HuH-7 (cell line): ENCODE measurements around the gene CLEC1A.

Experiments used
- DNase-seq: peaks from one replicate; pipeline ENCODE4 v3.0.0; 2011; ENCODE audit warnings: low spot score

The CLEC1A gene

DNA sequence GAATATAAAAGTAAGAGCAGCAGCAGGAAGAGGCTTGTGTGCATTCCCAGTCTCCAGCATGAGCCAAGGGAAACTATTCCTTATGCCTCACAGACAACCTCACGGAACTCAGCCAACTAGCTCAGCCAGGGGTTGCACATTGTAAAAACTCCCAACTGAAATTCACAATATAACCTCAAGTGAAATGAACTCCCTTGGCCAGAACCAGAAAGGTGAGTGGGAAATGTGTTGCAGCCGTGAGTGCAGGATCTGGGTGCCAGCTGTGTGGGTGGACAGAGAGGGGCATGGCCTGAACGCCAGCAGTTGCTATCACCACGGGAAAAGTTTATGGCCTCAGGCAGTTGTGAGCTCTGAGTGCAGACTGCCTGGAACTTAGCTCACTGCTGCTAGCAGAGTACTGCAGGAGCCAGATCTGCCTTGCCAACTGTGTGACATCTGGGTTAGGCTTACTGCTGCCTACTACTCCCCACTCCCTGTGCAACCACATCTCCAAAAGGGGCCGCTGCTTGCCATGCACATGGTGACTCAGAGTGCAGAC lies 2.3 kb upstream of the CLEC1A start:
- no peak for DNase-seq

DNA sequence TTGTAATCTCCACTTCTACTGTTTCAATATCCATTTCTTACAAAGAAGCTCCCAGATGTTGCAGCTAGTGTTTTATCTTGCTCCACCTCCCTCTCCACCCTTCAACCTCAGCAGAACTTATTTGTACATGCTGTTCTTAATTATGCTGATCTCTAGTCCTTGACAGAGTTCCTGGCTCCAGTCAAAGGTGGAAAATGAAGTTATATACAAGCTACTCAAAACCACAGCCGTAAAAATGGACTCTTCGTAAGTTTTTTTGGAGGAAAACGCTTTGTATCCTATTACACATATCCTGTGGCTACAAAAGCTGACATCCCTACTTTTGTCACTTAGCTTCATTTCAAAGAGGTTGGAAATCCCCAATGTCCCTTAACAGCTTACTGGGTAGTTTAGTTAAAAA lies 1.3 kb downstream of the CLEC1A start:
- no peak for DNase-seq

DNA sequence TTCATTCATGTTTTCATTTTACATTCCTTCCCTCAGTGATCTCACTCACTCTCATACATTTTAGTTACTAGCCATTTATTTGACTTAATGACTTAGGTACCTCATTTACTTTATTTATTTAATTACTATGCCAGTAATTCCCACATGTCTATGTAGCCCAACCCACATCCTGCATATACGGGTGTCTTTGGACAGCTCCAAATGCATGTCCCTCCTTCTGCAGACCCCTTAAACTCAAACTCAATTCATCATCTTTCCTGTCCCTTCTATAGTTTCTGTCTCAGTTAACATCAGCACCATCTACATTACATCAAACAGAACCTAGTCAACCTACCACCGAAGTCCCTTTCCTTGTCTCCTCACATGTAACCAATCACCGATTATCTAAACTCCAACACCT lies 2.8 kb downstream of the CLEC1A start:
- DNase-seq = no peak

DNA sequence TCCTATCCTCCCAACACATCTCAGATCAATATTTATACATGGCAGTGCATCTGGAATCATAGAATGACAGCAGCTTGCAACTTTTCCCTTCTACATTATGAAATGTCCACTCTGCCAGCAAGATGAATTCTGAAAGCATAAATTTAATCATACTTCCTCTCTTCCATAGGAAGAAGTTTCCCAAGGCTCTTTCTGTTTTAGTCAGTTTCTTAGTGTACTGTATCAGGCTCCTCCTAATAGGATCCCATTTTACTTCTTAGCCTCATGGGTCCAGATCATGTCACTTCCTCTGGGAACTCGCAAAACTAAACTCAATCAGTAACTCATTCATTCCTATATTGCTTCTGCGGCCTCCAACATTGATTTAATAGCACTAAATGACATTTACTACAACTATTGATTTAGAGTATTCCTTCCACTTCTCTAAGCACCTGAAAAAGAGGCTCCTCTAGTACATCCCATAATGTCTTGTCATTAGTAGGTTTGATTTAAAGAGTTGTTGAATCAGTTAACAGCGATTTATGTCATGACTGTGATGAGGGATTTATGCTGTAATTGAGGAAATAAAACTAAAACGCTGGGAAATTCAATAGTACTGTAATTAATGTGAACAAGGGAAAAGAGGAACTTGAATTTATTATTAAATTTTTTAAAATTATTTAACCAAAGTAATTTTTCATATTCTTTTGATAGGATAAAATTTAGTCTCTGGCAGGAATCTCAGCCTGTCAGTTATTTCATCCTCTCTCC lies 4.0 kb downstream of the CLEC1A start:
- DNase-seq = no peak

DNA sequence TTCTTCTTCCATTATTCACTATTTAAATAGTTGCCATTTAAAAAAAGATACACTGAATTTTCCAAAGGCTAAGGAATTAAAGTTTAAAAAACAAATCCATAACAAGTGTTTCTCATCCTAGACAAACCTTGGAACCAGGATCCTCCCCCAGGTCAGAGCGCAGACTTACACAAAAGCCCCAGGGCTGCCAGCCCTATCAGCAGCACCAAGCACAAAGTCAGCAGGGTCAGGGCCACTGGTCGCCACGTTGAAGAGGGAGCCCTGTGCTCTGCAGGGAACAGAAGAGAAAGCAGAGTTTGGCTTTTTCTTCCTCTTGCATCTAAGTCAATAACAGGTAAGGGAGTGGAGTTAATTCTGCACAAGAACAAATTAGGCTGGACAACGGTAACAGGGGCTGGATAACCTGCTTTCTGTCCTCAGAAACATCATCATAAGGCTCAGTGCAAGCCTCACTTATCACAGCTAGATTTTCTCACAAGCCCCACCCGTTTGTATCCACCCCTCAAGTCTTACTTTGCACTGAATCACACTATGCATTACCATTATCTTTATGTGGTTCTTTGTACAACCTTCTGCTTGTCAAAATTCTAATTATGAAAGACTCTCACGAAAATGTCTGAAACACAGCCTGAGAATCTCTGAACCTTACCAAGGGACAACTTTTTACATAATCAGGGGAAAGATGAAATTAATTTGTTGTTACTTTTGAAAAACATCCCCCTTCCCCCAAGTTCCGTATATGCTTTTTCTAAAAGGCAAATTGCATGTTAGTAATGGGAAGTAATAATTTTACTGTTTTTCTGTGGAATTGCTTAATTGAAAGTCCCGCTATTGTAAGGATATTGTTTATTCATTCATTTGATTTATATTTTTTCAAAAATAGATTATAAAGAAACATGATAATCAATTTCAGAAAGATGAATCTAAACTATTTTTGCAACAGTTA lies 9.6 kb downstream of the CLEC1A start:
- DNase-seq = no peak

DNA sequence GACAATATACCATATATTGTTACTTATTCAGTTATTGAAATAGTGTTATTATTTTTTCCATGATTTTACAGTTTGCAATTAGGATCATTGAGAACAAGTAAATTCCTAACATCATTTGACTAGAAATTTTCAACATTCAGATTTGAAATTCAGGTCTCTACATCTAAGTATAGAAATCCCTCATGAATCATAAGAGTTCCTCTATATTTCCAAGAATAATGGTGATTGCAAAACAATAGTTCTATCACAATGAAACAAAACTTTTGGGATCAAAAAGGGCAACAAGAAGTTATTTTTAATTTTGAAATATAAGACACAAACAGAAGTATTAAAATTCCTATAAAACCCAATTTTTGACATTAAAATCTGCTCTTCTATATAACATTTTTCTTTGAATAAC lies 10.8 kb downstream of the CLEC1A start:
- DNase-seq = no peak

DNA sequence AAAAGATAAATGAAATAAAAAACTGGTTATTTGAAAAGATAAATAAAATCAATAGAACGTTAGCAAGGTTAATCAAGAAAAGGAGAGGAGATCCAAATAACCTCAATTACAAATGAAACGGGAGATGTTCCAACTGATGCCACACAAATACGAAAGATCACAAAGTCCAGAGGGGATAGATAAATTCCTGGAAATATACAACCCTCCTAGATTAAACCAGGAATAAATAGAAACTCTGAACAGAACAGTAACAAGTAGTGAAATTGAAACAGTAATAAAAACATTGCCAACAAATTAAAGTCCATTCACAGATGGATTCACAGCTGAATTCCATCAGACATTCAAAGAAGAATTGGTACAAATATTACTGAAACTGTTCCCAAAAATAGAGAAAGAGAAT lies 12.4 kb downstream of the CLEC1A start:
- no peak for DNase-seq

DNA sequence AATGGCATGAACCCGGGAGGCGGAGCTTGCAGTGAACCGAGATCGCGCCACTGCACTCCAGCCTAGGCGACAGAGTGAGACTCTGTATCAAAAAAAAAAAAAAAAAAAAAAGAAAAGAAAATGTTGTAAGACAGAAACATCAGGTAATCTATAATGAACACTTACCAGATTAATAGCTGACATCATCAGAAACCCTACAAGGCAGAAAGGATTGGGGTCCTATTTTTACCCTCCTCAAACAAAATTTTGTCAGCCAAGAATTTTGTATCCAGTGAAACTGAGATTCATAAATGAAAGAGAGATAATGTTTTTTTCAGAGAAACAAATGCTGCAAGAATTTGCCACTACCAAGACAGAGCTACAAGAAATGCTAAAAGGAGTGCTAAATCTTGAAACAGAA lies 14.1 kb downstream of the CLEC1A start:
- DNase-seq = no peak

DNA sequence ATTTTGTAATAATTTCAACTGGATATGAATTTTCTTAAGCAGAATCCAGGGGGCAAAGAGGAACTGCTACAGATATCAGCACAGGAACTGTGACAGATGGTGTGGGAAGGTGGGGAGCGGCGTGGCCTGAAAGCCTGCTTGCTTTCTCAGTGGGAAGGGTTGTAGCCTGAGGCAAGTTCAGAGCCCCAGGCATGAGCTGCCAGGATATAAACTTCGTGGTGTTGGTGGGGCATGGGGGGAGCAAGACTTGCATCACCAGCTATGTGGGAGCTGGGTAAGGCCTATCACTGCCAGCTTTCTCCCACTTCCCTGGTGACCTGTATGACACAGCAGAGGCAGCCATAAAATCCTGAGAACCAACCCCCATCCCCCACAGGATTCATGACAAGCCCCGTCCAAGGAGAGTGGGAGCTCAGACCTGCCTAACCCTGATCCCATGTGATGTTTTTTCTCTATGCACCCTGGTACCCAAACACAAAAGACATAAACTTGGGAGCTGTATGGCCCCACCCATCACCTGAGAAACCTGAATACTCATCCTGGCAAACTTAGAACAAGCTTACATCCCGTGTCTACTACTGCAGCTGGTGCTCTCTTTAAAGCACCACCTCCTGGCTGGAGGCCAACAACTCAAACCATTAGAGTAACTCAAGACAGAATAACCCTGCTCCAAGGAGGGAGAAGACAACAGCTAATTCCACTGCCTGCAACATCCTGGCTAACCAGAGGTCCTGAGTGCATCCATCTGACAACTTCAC lies 16.5 kb downstream of the CLEC1A start:
- no peak for DNase-seq

DNA sequence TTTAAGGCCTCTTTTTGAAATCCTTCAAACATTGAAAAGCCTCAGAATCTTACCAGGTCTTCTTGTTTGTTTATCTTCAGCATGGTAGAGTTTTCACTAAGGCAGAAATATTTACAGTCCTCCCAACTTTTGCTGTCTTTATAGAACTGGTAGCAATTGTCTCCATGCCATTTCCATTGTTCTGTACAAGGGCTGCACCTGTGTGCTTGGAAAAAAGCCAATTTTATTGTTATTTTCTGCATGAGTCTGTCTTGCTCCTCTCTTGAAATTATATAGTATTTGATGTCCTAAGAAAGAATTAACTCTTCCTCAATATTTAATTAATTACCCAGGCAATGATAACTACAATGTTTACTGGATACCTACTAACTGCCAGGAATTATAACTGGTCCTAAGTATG lies 23.3 kb downstream of the CLEC1A start:
- no peak for DNase-seq

DNA sequence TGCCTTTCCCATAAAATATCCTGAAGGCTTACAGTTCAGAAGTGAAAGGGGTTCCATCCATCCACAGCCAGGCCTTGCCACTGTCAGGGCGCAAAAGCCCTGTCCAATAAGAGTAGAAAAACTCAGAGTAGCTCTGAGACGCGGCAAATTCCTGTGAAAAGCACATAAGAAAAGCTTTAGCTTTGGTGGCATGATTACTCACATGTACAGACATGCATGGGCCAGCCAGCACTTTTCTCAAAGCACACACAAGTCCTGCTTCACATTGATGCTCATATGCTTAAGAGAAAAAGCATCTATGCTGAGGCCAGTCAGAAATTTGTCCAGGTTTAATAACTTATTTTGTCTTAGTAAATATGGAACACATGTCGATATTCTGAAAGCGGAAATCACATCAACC lies 25.5 kb downstream of the CLEC1A start:
- DNase-seq = no peak

DNA sequence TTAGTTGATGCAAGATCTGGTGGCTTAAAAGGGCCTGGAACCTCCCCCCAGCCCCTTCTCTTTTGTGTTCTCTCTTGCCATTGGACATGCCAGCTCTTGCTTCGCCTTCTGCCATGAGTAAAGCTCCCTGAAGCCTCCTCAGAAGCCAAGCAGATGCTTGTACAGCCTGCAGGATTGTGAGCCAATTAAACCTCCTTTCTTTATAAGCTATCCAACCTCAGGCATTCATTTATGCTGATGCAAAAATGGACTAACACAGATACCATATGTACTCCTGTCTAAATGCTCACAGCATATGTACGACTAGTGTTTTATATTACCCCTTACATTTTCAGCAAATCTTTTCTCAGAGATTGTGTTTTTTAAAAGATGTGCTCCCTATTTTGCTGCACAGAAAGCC lies 26.7 kb downstream of the CLEC1A start:
- DNase-seq = no peak

DNA sequence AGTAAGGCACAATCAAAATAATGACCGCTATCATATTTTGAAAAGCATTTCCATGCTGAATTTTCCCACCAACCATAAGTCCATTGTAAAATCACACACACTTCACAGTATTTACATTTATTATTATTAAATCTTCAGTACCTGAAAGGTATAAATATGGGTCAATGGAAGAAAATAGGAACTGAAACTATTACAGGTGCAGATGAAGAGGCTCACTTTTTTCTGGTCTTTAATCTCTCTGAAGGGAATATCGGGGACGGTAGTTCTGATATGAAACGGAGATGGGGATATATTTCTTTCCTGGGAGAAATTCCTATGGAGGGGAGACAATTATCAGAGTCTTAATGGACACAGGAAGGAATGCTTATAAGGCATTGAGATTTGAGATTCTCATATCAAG lies 28.4 kb downstream of the CLEC1A start:
- no peak for DNase-seq

DNA sequence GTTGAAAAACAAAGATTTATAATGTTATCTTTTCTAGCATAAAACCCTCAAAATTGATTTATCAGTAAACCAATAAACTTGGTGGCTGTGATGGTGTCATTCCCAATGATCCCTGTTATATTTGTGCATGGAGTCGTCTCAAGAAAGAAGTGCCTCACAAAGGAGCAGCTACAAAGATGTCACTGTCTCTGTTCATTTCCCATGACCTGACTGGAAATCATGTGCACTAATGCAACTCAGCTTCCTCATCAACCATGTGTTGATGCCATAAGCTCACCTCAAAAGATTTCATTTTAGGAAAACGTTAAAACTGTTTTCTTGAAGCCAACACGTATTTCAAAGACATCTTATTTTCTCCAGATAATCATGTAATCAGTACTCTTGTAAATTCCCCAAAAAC lies 28.8 kb downstream of the CLEC1A start:
- no peak for DNase-seq

DNA sequence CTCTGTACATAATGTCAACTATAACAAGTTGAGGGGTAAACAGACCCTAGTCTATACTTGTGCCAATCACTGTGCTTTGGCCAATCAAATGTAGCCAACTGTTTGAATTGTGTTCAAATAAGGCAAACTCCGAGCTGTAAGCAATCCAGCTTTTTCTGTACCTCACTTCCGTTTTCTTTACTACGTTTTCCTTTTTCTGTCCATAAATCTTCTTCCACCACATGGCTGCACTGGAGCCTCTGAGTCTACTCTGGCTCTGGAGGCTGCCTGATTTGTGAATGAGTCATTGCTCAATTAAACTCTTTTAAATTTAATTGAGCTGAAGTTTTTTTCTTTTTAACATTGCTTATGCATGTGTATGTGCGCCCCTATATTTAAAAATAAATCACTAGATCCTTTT lies 29.7 kb downstream of the CLEC1A start:
- no peak for DNase-seq

DNA sequence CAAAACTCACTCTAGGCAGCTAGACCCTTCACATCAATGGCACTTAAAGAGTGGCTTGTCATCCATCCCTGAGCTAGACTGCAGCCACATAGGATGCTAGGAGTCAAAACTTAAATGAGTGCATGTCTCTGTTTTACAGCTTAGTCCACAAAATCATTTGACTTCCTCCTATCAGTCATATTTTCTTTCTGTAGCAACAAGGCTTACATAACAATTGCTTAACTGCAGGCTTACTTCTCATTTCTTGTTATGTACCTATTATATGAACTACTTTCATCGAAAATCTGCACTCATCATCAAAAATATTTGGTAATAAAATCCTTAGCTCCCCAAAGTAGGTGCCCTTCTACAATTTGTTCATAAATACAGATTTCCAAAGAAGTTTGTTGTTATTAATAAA lies 30.1 kb downstream of the CLEC1A start:
- DNase-seq = no peak

DNA sequence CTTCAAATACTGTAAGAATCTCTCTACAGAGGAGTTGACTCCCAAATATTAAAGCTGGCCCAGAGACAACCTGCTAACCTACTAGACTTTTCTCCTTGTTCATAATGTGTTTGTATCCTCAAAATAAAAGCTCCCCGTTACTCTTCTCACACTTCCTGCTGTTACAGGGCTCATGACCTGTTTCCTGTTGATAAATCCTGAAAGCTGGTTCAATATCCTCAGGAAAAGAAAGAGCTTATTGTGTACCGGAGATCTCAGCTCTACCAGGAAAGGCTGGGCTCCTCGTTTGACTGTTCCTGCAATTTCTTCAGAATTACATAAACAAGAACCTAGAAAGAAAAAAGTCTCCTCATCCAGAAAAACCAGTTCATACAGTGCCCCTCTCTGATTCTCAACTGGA lies 30.8 kb downstream of the CLEC1A start:
- DNase-seq = no peak

DNA sequence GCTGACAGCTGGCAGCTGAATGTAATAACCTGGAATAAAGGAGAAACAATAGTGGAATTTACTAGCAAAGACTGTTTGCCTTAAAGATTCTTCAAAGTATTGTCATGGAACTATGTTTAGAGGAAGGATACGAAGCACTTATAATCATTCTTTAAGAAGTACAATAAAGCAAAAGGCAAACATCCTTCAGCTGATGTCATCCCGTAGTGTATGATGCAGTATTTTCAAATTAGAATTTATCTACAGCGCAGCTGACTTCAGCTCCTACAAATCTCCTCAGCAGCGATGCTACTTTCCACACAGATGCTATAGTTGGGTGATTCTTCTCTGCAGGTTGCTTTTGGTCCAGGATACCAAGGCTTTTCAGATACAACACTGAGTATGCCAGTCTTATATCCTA lies 31.5 kb downstream of the CLEC1A start:
- no peak for DNase-seq

DNA sequence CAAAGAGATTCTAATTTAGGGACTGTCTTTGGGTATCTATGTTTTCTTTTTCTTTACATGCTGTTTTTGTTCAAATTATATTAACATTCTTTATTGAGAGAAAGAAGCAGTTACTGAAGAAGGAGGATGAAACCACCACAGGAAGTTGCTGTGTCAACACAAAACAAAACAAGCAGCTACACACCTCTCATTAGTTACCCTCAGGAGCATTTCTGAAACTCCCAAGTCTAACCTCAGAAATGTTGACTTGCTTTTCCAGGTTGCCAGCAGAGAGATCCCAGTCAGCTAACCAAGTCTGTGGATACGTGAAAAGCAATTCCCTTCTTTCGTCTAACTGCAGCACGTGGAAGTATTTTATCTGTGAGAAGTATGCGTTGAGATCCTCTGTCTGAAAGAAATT lies 33.5 kb downstream of the CLEC1A start:
- DNase-seq = no peak

DNA sequence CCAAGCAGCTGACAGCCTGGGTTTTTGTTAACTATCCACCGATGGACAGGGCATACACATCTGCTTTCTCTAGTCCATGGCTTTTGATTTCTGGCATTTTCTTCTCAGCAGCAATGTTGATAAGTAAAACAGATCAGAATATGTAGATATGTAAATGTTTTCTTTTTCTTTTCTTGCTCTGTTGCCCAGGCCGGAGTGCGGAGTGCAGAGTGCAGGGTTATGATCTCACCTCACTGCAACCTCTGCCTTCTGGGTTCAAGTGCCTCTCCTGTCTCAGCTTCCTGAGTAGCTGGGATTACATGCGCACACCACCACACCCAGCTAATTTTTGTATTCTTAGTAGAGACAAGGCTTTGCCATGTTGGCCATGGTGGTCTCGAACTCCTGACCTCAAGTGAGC lies 40.4 kb downstream of the CLEC1A start:
- DNase-seq = no peak

DNA sequence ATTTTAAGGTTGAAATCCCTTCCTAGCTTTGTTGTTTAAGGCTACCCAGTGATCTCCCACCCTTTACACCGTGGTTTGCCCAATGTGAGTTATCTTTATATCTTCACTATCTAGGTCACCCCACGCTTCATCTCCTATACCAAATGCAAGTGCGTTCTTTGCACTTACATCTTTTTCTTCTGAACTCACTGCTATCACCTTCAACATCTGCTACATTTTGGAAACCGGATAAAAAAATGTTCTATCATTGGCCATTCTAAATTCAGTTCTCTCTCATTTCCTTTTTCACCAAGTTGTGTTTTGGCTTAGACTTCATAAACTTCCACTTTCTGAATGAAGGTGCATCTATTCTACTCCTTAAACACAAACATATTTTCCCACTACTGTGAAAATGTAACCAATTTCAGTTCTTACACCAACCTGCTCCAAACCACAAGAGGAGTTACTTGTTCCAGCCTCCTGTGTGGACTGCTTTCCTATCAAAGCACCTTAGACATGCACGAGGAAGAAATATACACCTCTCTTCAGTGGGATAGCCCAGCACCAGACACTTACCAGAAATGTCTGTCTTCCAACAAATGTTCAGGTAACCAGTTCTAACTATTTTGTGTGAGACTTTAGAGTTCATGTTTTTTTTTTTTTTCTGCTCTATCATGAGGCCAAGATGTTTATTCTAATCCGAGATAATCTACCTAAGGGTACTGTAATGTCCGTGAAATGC lies 46.4 kb downstream of the CLEC1A start:
- no peak for DNase-seq

DNA sequence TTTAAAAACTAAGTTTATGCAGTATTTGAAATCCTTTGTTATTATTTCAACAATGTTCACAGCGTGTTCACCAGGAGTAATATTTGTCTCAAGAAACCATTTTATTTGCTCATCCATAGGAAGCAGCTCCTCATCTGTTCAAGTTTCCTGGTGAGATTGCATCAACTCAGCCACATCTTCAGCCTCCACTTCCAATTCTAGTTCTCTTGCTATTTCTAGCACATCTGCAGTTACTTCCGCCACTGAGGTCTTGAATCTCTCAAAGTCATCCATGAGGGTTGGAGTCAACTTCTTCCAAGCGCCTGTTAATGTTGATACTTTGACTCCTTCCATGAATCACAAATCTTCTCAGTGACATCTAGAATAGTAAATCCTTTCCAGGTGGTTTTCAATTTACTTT lies 50.3 kb downstream of the CLEC1A start:
- no peak for DNase-seq
